ENCODE results near the gene FAM120AOS. TPM values are rescaled to one million over a fixed set of nuclear protein-coding genes. Genes with fewer than 3 reads are reported as not detected.

The FAM120AOS gene
- total RNA-seq, 3 donors from 2014 or later = 60.3 to 70.4 (median 62.9) TPM

DNA sequence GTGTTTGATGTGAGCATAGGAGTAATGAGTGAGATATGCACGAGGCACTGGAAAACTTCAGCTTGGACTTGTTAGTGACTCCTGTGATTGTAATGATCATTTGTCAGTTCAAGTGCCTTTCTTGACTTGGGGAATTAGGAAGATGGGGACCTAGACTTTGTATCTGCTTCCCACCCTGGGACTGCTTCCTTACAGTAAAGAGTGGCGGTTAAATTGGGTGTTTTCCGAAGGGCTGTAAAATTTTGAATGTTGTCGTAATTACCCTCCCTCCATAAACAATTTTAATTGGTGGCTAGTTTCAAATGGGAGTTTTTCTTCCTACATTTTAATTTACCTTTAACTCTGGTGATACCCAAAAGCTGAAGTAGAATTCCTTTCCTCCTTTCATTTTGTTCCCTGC is 23.5 kb upstream of the FAM120AOS start:
- no peaks in the 10 kb centered on the region for H3K27me3 ChIP-seq
- no peaks in the 10 kb centered on the region for H3K4me1 ChIP-seq
- no peaks in the 10 kb centered on the region for H3K9me3 ChIP-seq
- no peak for TF ChIP-seq POLR2A (IDR thresholded peaks at IDR 0.05)
- H3K36me3 ChIP-seq = no peaks in the 10 kb centered on the region
- H3K27ac ChIP-seq = no peak overlapping the region
- H3K4me3 ChIP-seq = no peak overlapping the region
- intact Hi-C loops (cut with DNase I; ENCODE audit: low total_unique reads) = no loop called here
- no peak for DNase-seq (ENCODE audit: low spot score in 2 of 2)

DNA sequence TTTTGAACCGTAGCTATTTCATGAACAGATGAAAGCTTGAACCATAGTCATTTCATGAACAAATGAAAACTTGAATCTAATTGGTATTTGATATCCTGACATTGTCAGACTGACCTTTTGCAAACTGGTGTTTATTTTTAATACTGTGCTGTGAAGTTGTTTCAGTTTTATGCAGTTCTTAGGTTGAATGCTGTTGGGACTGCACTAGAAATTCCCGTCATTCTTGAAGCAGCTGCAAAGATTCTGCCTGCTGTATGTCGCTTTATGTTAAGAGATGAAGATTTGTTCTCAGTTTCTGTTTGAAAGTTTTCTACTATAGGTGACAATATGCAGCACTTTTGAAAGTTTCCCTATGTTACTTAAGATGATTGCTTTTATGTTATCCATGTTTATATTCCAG is 22.5 kb upstream of the FAM120AOS start:
- Histone ChIP-seq H3K27ac (no peak overlapping the region), H3K4me1 (no peaks in the 10 kb centered on the region)
- intact Hi-C loops (cut with DNase I; ENCODE audit: low total_unique reads) = no loop called here

DNA sequence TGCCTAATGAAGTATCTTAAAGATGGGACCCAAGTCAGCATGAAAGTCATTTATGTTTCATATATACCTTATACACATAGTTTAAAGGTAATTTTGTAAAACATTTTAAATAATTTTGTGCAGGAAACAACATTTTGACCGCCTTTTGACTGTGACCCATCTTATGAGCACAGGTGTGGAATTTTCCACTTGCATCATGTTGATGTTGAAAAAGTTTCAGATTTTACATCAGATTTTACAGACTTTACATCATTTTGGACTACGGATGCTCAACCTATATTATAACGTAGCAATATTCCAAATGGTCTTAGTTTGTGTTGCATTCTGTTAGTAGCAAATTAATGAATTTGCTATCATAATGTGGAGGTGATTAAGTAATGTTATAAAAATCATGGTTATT is 21.7 kb upstream of the FAM120AOS start:
- intact Hi-C loops (cut with DNase I; ENCODE audit: low total_unique reads) = no loop called here
- Histone ChIP-seq H3K27ac (no peak overlapping the region), H3K36me3 (no peaks in the 10 kb centered on the region), H3K9me3 (no peaks in the 10 kb centered on the region), H3K4me1 (no peaks in the 10 kb centered on the region), H3K4me3 (no peak overlapping the region), H3K27me3 (no peaks in the 10 kb centered on the region)
- TF ChIP-seq POLR2A (IDR thresholded peaks at IDR 0.05) (no peak), POLR2AphosphoS5 (IDR thresholded peaks at IDR 0.05) (no peak)
- TF ChIP-seq, protein P1, sequence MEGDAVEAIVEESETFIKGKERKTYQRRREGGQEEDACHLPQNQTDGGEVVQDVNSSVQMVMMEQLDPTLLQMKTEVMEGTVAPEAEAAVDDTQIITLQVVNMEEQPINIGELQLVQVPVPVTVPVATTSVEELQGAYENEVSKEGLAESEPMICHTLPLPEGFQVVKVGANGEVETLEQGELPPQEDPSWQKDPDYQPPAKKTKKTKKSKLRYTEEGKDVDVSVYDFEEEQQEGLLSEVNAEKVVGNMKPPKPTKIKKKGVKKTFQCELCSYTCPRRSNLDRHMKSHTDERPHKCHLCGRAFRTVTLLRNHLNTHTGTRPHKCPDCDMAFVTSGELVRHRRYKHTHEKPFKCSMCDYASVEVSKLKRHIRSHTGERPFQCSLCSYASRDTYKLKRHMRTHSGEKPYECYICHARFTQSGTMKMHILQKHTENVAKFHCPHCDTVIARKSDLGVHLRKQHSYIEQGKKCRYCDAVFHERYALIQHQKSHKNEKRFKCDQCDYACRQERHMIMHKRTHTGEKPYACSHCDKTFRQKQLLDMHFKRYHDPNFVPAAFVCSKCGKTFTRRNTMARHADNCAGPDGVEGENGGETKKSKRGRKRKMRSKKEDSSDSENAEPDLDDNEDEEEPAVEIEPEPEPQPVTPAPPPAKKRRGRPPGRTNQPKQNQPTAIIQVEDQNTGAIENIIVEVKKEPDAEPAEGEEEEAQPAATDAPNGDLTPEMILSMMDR (IDR thresholded peaks at IDR 0.05) = no peak
- no peak for DNase-seq (ENCODE audit: low spot score in 2 of 2)

More for the DNA sequence above, 22.5 kb upstream of the FAM120AOS start:
- DNase-seq (ENCODE audit: low spot score in 2 of 2) = no peak
- no peaks in the 10 kb centered on the region for H3K27me3 ChIP-seq
- TF ChIP-seq, protein P1 (IDR thresholded peaks at IDR 0.05) = no peak
- TF ChIP-seq POLR2A (IDR thresholded peaks at IDR 0.05) (no peak), POLR2AphosphoS5 (IDR thresholded peaks at IDR 0.05) (no peak)
- no peaks in the 10 kb centered on the region for H3K36me3 ChIP-seq
- no peak overlapping the region for H3K4me3 ChIP-seq
- H3K9me3 ChIP-seq = no peaks in the 10 kb centered on the region

DNA sequence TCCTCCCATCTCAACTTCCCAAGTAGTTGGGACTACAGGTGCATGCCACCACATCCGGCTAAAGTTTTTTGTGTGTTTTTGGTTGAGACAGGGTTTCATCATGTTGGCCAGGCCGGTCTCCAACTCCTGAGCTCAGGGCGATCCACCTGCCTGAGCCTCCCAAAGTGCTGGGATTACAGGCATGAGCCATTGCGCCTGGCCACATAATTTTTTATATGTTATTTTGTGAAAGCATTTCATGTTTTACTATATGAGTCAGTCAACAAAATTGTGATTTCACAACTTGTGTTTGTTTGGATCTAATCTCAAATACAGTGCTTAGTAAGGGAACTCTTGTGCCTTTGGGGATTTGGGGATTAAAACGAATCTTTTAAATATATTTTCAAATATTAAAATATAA is 20.0 kb upstream of the FAM120AOS start:
- H3K27ac ChIP-seq = no peak overlapping the region
- no peak for TF ChIP-seq POLR2AphosphoS5 (IDR thresholded peaks at IDR 0.05)
- TF ChIP-seq, protein P1 (IDR thresholded peaks at IDR 0.05) = no peak
- no peak for TF ChIP-seq POLR2A (IDR thresholded peaks at IDR 0.05)
- H3K27me3 ChIP-seq = no peaks in the 10 kb centered on the region
- no peak overlapping the region for H3K4me3 ChIP-seq
- intact Hi-C loops (cut with DNase I; ENCODE audit: low total_unique reads) = no loop called here
- H3K36me3 ChIP-seq = no peaks in the 10 kb centered on the region
- no peaks in the 10 kb centered on the region for H3K9me3 ChIP-seq
- DNase-seq (ENCODE audit: low spot score in 2 of 2) = no peak
- H3K4me1 ChIP-seq = peaks cover 0 to 13% of the 10 kb centered on the region in 2 donors

DNA sequence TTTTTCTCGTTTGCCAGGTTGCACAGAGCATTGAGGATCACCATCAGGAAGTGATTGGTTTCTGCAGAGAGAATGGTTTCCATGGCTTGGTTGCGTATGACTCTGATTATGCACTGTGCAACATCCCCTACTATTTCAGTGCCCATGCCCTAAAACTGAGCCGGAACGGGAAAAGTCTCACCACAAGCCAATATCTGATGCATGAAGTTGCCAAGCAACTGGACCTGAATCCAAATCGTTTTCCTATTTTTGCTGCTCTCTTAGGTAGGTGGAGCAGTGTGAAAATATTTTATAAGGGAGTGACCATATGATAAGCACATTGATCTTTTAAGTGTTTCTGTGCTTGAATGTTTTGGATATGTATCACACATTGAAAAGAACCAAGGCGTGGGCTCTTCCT is 17.7 kb upstream of the FAM120AOS start:
- no peaks in the 10 kb centered on the region for H3K27me3 ChIP-seq

More for the DNA sequence above, 17.7 kb upstream of the FAM120AOS start:
- Histone ChIP-seq H3K27ac (no peak overlapping the region), H3K4me3 (no peak overlapping the region), H3K4me1 (peaks cover 0 to 22% of the 10 kb centered on the region in 2 donors), H3K36me3 (no peaks in the 10 kb centered on the region), H3K9me3 (no peaks in the 10 kb centered on the region)
- DNase-seq (ENCODE audit: low spot score in 2 of 2) = no peak
- TF ChIP-seq, protein P1 (IDR thresholded peaks at IDR 0.05) = no peak
- TF ChIP-seq POLR2A (IDR thresholded peaks at IDR 0.05) (no peak), POLR2AphosphoS5 (IDR thresholded peaks at IDR 0.05) (no peak)
- intact Hi-C loops (cut with DNase I; ENCODE audit: low total_unique reads) = no loop called here

Data from breast epithelium (tissue), 4 donors.